ENCODE results near the gene EDC4.

GRCh38 chr16:67845291-67846062 lies 27.4 kb upstream of the EDC4 start:
- TF ChIP-seq MYC (IDR thresholded peaks at IDR 0.05; ENCODE audit: borderline replicate concordance, low read length): no peak
- TF ChIP-seq, protein P1, sequence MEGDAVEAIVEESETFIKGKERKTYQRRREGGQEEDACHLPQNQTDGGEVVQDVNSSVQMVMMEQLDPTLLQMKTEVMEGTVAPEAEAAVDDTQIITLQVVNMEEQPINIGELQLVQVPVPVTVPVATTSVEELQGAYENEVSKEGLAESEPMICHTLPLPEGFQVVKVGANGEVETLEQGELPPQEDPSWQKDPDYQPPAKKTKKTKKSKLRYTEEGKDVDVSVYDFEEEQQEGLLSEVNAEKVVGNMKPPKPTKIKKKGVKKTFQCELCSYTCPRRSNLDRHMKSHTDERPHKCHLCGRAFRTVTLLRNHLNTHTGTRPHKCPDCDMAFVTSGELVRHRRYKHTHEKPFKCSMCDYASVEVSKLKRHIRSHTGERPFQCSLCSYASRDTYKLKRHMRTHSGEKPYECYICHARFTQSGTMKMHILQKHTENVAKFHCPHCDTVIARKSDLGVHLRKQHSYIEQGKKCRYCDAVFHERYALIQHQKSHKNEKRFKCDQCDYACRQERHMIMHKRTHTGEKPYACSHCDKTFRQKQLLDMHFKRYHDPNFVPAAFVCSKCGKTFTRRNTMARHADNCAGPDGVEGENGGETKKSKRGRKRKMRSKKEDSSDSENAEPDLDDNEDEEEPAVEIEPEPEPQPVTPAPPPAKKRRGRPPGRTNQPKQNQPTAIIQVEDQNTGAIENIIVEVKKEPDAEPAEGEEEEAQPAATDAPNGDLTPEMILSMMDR (IDR thresholded peaks at IDR 0.05): no peak
- TF ChIP-seq TFCP2L1 (CRISPR knock-in tag; IDR thresholded peaks at IDR 0.05): no peak
- no peak for TF ChIP-seq EP300 (IDR thresholded peaks at IDR 0.05)
- no peak for TF ChIP-seq CBX8 (IDR thresholded peaks at IDR 0.05)
- no peak for TF ChIP-seq MAFK (IDR thresholded peaks at IDR 0.05; ENCODE audit: partially characterized antibody)
- TF ChIP-seq RFX5 (IDR thresholded peaks at IDR 0.05): no peak
- TF ChIP-seq USF2 (IDR thresholded peaks at IDR 0.05): no peak
- TF ChIP-seq JUN (IDR thresholded peaks at IDR 0.05): no peak
- TF ChIP-seq EHMT2 (IDR thresholded peaks at IDR 0.05; ENCODE audit: low read depth): no peak
- no peak for TF ChIP-seq MAZ (IDR thresholded peaks at IDR 0.05; ENCODE audit: borderline replicate concordance, low read depth, low read length)
- no peak for TF ChIP-seq KDM1A (IDR thresholded peaks at IDR 0.05; ENCODE audit: low read depth)

All from A549 (cell line).